HCT116 (cell line): ENCODE data around the gene LPIN1.

Source experiments
- CTCF ChIP-seq, 3 experiments: fragments of 200-600 bp in 1 of 3; sonication (generic) in 1 of 3; IDR thresholded peaks in 2 of 3; conservative IDR thresholded peaks in 1 of 3; 2 replicates each; pipeline ENCODE4 v1.5.1; 2012 to 2017; ENCODE audit warnings: low read depth in 2 of 3, low read length in 2 of 3, antibody characterized with exemption in 1 of 3, borderline replicate concordance in 1 of 3, control low read depth in 1 of 3, mild to moderate bottlenecking in 1 of 3, mixed read lengths in 1 of 3, mixed run types in 1 of 3, moderate library complexity in 1 of 3; ENCODE audit not compliant: insufficient read depth in 1 of 3
- FOSL1 ChIP-seq: IDR thresholded peaks from 2 replicates; pipeline ENCODE4 v1.6.1; 2012; ENCODE audit warnings: low read depth
- POLR2A ChIP-seq: IDR thresholded peaks from 2 replicates; pipeline ENCODE4 v1.7.0; 2011; ENCODE audit warnings: borderline replicate concordance; ENCODE audit not compliant: insufficient read depth, insufficient read length; ENCODE audit errors: extremely low read depth
- POLR2AphosphoS5 ChIP-seq: IDR thresholded peaks from 2 replicates; pipeline ENCODE4 v1.6.1; 2011; ENCODE audit warnings: mild to moderate bottlenecking, low read depth, low read length, moderate library complexity
- SIN3A ChIP-seq: IDR thresholded peaks from 2 replicates; pipeline ENCODE4 v1.6.1; 2012; ENCODE audit warnings: low read depth

GRCh38 chr2:11758187-11758586 lies 11.8 kb downstream of the LPIN1 start:
- TF ChIP-seq POLR2A (no peak), SIN3A (no peak), FOSL1 (no peak), CTCF (IDR thresholded peaks at IDR 0.05 in 2 of 3, conservative IDR thresholded peaks at IDR 0.05 in 1 of 3; ENCODE audit: borderline replicate concordance in 1 of 3, insufficient read depth in 1 of 3, low read depth in 2 of 3, low read length in 2 of 3) (no peak), POLR2AphosphoS5 (no peak)
